ENCODE measurements around the gene SLC23A1.
"Not testable (repeated sequence)": the region's sequence is repeated elsewhere in the genome, so short reads cannot be mapped to it uniquely, and the experiment has no call there.

SLC23A1 gene

GRCh38 chr5:139410121-139410992 is 27.3 kb upstream of the SLC23A1 start:
- Histone ChIP-seq H2AFZ (ENCODE audit: low read depth) (no peak overlapping the region), H3K36me3 (ENCODE audit: insufficient read depth) (no peaks in the 10 kb centered on the region), H3K4me2 (no peak overlapping the region), H3K27ac (no peak overlapping the region), H3K4me3 (IDR thresholded peaks at IDR 0.05; ENCODE audit: insufficient read depth, low read depth, low read length) (no peak overlapping the region), H3K27me3 (ENCODE audit: insufficient read depth, low read depth) (no peaks in the 10 kb centered on the region), H3K79me2 (ENCODE audit: insufficient read depth, low read depth) (no peaks in the 10 kb centered on the region), H3K4me1 (ENCODE audit: low read depth, poor library complexity, severe bottlenecking) (peaks cover 35% of the 10 kb centered on the region), H4K20me1 (ENCODE audit: insufficient read depth) (no peaks in the 10 kb centered on the region), H3K9ac (no peak overlapping the region)
- TF ChIP-seq CTCF (conservative IDR thresholded peaks at IDR 0.05; ENCODE audit: low read depth, low read length) = no peak

- not testable (repeated sequence) for H3K27me3 ChIP-seq (ENCODE audit: insufficient read depth, low read depth); H3K9ac ChIP-seq; H3K36me3 ChIP-seq (ENCODE audit: insufficient read depth); H3K27ac ChIP-seq; H4K20me1 ChIP-seq (ENCODE audit: insufficient read depth); H3K79me2 ChIP-seq (ENCODE audit: insufficient read depth, low read depth); H3K4me2 ChIP-seq; H2AFZ ChIP-seq (ENCODE audit: low read depth); H3K4me3 ChIP-seq (IDR thresholded peaks at IDR 0.05; ENCODE audit: insufficient read depth, low read depth, low read length)
- H3K4me1 ChIP-seq (ENCODE audit: low read depth, poor library complexity, severe bottlenecking) = peaks cover 31% of the 10 kb centered on the region
These were observed 26.0 kb upstream of the SLC23A1 start for GRCh38 chr5:139409116-139409515.

GRCh38 chr5:139408191-139408590 is 25.1 kb upstream of the SLC23A1 start:
- Histone ChIP-seq H3K36me3 (ENCODE audit: insufficient read depth) (no peaks in the 10 kb centered on the region), H3K27me3 (ENCODE audit: insufficient read depth, low read depth) (no peaks in the 10 kb centered on the region), H3K4me2 (no peak overlapping the region), H3K4me3 (IDR thresholded peaks at IDR 0.05; ENCODE audit: insufficient read depth, low read depth, low read length) (no peak overlapping the region), H3K79me2 (ENCODE audit: insufficient read depth, low read depth) (no peaks in the 10 kb centered on the region), H3K27ac (no peak overlapping the region), H2AFZ (ENCODE audit: low read depth) (no peak overlapping the region), H3K4me1 (ENCODE audit: low read depth, poor library complexity, severe bottlenecking) (peaks cover 25% of the 10 kb centered on the region), H4K20me1 (ENCODE audit: insufficient read depth) (no peaks in the 10 kb centered on the region), H3K9ac (no peak overlapping the region)
- TF ChIP-seq CTCF (conservative IDR thresholded peaks at IDR 0.05; ENCODE audit: low read depth, low read length) = no peak

- no peak for TF ChIP-seq CTCF (conservative IDR thresholded peaks at IDR 0.05; ENCODE audit: low read depth, low read length)
- Histone ChIP-seq H3K27me3 (ENCODE audit: insufficient read depth, low read depth) (no peaks in the 10 kb centered on the region), H3K4me3 (IDR thresholded peaks at IDR 0.05; ENCODE audit: insufficient read depth, low read depth, low read length) (no peak overlapping the region), H3K27ac (no peak overlapping the region), H3K4me2 (no peak overlapping the region), H3K9ac (no peak overlapping the region), H4K20me1 (ENCODE audit: insufficient read depth) (no peaks in the 10 kb centered on the region), H3K4me1 (ENCODE audit: low read depth, poor library complexity, severe bottlenecking) (peaks cover 25% of the 10 kb centered on the region), H3K36me3 (ENCODE audit: insufficient read depth) (no peaks in the 10 kb centered on the region), H3K79me2 (ENCODE audit: insufficient read depth, low read depth) (no peaks in the 10 kb centered on the region), H2AFZ (ENCODE audit: low read depth) (no peak overlapping the region)
These were observed 24.4 kb upstream of the SLC23A1 start for GRCh38 chr5:139407517-139407916.

- H3K4me1 ChIP-seq (ENCODE audit: low read depth, poor library complexity, severe bottlenecking) = peaks cover 21% of the 10 kb centered on the region
- no peaks in the 10 kb centered on the region for H3K27me3 ChIP-seq (ENCODE audit: insufficient read depth, low read depth)
- no peaks in the 10 kb centered on the region for H3K79me2 ChIP-seq (ENCODE audit: insufficient read depth, low read depth)
- H3K27ac ChIP-seq = no peak overlapping the region
- no peak overlapping the region for H2AFZ ChIP-seq (ENCODE audit: low read depth)
- no peak overlapping the region for H3K4me2 ChIP-seq
- TF ChIP-seq CTCF (conservative IDR thresholded peaks at IDR 0.05; ENCODE audit: low read depth, low read length) = no peak
- H3K36me3 ChIP-seq (ENCODE audit: insufficient read depth) = no peaks in the 10 kb centered on the region
- no peak overlapping the region for H3K9ac ChIP-seq
- H4K20me1 ChIP-seq (ENCODE audit: insufficient read depth) = no peaks in the 10 kb centered on the region
- no peak overlapping the region for H3K4me3 ChIP-seq (IDR thresholded peaks at IDR 0.05; ENCODE audit: insufficient read depth, low read depth, low read length)
These were observed 23.9 kb upstream of the SLC23A1 start for GRCh38 chr5:139406963-139407362.

Data from KMS-11 (cell line).